Liver (tissue), 3 donors: ENCODE data around the gene SNAPC2.

ENCODE experiments used
- GABPA ChIP-seq, 2 donors: IDR thresholded peaks in 1 of 2; conservative IDR thresholded peaks in 1 of 2; 2 replicates each; pipeline ENCODE4 v1.6.1; 2016; ENCODE audit warnings: antibody characterized with exemption in 2 of 2, mild to moderate bottlenecking in 1 of 2, moderate library complexity in 1 of 2
- TAF1 ChIP-seq: conservative IDR thresholded peaks from 2 replicates; pipeline ENCODE4 v1.6.1; 2016; ENCODE audit warnings: antibody characterized with exemption, mild to moderate bottlenecking
- TF ChIP-seq, protein P1 (sequence below): fragments of 150-350 bp; IDR thresholded peaks from 2 replicates; pipeline ENCODE4 v1.5.1; 2017; ENCODE audit warnings: improper control_type of control experiment, low read depth, low read length; ENCODE audit not compliant: missing input control
- donor health status: healthy.
- donor health status: healthy.

DNA sequence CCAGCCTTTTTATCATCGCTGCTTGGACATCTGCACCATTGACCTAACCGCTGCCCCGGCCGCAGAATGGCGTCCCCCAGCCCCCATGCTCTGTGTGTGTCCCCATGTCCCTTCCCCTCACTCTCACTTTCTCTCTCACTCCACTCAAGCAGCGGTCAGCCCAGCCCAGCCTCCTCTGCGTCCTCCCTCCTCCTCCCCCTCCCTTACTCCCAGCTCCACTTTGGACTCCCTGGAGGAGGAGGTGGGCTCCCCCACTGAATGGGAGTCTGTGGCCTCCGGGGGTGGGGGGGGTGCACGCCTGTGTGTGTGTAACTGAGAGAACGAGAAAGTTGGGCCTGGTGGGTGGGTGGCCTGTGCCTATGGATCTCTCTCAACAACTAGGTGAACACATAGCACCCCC lies 14.3 kb upstream of the SNAPC2 start:
- TF ChIP-seq, protein P1, sequence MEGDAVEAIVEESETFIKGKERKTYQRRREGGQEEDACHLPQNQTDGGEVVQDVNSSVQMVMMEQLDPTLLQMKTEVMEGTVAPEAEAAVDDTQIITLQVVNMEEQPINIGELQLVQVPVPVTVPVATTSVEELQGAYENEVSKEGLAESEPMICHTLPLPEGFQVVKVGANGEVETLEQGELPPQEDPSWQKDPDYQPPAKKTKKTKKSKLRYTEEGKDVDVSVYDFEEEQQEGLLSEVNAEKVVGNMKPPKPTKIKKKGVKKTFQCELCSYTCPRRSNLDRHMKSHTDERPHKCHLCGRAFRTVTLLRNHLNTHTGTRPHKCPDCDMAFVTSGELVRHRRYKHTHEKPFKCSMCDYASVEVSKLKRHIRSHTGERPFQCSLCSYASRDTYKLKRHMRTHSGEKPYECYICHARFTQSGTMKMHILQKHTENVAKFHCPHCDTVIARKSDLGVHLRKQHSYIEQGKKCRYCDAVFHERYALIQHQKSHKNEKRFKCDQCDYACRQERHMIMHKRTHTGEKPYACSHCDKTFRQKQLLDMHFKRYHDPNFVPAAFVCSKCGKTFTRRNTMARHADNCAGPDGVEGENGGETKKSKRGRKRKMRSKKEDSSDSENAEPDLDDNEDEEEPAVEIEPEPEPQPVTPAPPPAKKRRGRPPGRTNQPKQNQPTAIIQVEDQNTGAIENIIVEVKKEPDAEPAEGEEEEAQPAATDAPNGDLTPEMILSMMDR: no peak
- TF ChIP-seq TAF1: no peak
- TF ChIP-seq GABPA (IDR thresholded peaks at IDR 0.05 in 1 of 2, conservative IDR thresholded peaks at IDR 0.05 in 1 of 2): no peak
